Inflammatory macrophage (primary cell): ENCODE data around the gene GRB2.
"Not testable (repeated sequence)": the region's sequence is repeated elsewhere in the genome, so short reads cannot be mapped to it uniquely, and the experiment has no call there.

ENCODE experiments used
- DNase-seq, 2 donors: peaks; one replicate each; pipeline ENCODE4 v3.0.0-alpha.2; 2020 to 2022
- total RNA-seq, 18 experiments: gene quantifications; one replicate each; lab custom pipeline; 2026; ENCODE audit warnings: mixed read lengths in 6 of 18, inconsistent platforms in 2 of 18; lab: John Stamatoyannopoulos, UW

Gene GRB2
- 334 to 503 (median 406) reads per million in 18 experiments for total RNA-seq

DNA sequence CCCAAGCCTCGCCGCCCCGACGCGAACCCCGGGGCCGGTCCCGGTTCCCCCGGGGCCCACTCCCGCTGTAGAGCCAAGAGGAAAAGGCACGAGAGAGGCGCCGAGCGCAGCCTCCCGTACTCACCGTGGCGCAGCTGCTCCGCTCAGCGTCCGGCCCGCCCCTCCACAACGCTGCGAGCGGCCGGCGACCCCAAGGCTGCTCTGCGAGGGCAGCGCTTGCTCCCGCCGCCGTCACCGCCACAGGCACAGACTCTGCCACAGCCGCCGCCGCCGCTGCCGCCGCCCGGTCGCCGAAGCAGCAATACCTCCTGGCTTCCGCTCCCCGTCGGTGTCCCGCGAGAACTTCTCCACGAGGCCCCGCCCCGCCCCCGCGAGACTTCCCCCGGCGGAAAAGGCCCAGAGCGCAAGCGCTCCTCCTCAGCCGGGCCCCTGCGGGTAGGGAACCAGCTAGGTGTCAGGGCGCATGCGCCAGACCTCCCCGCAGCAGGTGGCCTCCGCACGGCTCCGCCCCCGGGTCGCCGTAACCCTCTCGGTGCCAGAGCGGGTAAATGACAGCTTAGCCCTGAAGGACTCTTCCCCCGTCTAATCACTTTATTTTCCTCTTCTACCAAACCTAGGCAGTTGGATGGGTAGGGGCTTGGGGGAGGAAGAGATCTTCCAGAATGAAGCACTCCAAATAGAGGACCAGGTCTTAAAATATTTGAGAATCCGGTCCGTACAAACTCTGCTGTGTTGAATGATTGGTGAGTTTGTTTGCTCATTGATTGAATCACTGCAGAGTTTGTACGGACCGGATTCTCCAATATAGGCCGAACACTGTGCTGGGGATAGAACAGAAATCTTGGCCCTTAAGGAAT is at the start of gene GRB2:
Gene GRB2, minus strand, starts transcription at position 314 of the 857 bp plus-strand sequence. CDS start 12,050 bp downstream, outside the sequence.
- DNase-seq: peak; percentile 99

DNA sequence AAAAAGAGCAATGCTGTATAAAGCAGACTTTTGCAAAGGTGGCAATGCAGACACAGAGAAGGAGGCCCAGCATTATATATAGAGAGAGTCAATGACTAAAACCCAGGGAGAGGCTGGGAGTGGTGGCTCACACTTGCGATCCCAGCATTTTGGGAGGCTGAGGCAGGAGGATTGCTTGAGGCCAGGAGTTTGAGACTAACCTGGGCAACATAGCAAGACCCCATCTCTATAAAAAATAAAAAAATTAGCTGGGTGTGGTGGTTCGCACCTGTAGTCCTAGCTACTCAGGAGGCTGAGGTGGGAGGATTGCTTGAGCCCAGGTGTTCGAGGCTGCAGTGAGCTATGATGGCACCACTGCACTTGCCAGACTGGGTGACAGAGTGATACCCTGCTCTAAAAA is 49.2 kb upstream of the GRB2 start:
- not testable (repeated sequence) for DNase-seq

DNA sequence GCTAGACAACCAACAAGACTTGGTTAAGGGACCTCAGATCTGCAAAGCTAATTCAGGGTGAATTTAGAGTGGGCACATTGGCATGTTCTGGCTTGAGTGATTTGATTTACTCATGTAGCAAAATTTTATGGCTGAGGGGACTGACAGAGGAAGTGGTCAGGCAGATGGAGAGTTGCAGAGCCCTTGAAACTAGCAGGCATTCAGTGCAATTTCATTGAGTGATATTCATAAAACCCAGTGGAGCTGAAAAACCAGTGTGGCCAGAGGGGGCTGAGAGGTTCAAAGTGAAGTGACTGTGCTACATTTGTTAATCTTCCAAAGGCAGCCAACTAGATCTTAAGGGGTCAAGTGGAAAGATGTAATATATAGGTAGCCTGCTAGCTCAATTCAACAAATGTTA is 48.7 kb upstream of the GRB2 start:
- DNase-seq: no peak

DNA sequence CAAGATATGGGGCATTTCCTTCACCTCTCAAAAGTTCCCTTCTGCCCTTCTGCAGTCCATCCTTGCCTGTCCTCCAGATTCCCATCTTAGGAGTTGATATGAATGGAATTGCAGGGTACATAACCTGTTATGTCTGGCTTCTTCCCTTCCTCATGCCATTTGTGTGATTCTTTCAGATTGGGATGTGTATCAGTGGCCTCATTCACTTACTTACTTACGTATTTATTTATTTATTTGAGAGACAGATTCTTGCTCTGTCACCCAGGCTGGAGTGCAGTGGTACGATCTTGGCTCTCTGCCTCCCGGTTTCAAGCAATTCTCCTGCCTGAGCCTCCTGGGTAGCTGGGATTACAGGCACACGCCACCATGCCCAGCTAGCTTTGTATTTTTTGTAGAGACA is 44.8 kb upstream of the GRB2 start:
- DNase-seq: no peak

DNA sequence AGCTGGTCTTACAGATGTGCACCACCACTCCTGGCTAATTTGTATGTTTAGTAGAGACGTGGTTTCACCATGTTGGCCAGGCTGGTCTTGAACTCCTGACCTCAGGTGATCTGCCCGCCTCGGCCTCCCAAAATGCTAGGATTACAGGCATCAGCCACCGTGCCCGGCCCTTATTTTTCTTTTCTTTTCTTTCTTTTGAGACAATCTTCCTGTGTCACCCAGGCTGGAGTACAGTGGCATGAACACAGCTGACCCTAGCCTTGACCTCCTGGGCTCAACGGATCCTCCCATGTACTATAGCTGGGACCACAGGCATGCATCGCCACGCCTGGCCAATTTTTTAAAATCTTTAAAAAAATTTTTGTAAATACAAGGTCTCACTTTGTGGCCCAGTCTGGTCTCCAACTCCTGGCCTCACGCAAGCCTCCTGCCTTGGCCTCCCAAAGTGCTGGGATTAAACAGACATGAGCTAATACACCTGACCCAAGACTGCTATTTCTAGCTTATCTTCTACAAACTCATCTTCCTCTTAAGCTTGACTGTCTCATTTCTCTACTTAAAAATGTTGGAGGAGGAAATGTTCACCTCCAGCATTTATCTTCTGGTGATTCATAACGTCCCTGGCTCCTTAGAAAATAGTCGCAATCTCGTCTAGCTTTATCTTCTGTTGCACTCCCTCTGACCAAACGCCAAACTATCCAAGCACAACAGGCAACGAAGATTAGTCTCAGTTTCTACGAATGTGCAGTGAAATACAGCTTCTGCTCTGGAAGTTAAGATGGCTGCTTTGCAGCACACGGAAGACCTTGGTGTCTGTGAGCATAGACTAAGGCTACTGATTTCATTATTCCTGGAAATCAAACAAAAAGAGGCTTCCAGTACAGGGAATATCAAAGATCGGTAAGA is 42.7 kb upstream of the GRB2 start:
- no peak for DNase-seq

DNA sequence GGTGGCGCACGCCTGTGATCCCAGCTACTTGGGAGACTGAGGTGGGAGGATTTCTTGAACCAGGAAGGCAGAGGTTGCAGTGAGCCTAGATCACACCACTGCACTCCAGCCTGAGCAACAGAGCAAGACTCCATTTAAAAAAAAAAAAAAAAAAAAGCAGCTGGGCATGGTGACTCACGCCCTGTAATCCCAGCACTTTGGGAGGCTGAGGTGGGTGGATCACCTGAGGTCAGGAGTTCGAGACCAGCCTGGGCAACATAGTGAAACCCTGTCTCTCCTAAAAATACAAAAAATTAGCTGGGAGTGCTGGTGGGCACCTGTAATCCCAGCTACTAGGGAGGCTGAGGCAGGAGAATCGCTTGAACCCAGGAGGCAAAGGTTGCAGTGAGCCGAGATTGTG is 40.4 kb upstream of the GRB2 start:
- DNase-seq: not testable (repeated sequence)

DNA sequence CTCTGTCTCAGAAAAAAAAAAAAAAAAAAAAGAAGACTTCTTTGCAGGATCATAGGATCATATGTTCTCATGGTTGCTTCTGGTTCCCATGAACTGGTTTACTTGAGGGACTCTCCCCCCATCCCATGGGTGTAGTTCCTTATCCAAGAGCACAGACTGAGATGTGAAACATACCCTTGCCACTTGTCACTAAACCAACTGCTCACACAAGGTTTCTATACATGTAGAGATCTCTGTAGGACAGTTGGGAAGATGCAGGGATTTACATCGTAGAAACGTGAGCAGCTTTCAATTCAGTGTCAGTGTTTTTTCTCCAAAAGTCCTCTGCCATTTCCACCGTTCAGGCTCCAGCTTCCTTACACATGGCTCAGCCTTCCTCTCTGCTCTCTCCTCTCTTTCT is 39.8 kb upstream of the GRB2 start:
- no peak for DNase-seq

DNA sequence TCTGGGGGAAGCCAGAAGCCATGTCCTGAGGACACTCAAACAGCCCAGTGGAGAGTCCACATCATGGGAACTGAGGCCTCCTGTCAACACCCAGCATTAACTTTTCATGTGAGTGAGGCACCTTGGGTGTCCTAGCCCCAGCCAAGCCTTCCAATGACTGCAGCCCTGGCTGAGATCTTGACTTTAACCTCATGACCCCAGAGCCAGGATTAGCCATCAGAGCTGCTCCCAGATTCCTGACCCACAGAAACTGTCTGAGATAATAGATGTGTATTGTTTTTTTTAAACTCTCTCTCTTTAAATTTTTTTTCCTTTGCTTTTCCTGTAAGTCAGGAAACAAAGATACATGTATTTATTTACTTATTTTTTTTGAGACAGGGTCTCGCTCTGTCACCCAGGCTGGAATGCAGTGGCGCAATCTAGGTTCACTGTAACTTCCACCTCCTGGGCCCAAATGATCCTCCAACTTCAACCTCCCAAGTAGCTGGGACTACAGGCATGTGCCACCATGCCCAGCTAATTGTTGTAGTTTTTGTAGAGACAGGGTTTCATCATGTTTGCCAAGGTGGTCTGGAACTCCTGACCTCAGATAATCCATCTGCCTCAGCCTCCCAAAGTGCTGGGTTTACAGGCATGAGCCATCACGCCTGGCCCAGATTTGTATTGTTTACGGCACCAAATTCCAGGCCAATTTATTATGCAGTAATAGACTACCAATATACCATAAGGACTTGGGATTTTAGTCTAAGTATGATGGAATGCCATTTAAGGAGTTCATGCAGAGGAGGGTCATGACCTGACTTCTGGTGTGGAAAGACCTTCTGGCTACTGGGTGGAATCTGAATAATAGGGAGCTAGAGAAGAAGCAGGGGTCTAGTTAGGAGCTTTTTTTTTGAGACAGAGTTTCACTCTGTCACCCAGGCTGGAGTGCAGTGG is 37.0 kb upstream of the GRB2 start:
- no peak for DNase-seq

DNA sequence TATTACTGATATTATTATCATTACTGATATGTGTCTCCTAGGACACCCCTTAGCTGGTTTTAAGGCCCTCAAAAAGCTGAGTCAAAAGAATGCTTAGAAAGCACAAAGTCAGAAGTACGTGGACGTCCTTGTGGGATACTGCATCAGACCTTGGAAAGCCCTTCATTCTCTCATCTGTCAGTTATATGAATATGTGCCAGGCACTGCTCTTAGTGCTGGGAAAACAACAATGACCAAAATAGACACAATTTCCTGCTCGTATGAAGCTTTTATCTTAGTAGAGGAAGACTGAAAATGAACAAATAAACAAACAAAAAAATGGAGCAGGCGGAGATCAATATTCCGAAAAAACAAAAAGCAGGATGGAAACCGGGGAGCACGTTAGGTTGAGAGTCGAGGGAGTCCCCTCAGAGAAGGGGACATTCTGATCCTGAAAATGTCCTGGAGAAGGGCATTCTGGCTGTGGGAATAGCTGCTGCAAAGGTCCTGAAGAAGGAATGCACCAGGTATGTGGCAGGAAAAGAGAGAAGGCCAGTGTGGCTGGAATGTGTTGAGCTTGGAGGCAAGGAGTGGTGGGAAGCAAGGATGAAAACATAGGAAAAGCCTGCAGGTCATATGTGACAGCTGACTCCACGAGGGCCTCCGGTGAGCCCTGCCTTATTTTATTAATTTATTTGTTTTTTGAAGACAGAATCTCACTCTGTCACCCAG is 35.4 kb upstream of the GRB2 start:
- no peak for DNase-seq

DNA sequence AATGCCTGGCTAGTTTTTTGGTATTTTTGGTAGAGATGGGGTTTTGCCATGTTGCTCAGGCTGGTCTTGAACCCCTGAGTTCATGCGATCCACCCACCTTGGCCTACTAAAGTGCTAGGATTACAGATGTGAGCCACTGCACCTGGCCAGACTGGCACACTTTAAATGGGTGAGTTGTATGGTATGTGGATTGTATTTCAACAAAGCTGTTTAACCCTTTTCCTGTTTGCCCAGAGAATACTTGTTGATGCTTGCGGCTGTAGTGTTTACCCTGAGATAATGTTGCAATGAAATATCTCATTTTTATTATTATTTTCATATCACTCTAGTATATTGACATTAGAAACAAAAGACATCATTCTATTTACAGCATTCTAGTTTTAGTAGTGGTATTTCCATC is 33.8 kb upstream of the GRB2 start:
- no peak for DNase-seq

DNA sequence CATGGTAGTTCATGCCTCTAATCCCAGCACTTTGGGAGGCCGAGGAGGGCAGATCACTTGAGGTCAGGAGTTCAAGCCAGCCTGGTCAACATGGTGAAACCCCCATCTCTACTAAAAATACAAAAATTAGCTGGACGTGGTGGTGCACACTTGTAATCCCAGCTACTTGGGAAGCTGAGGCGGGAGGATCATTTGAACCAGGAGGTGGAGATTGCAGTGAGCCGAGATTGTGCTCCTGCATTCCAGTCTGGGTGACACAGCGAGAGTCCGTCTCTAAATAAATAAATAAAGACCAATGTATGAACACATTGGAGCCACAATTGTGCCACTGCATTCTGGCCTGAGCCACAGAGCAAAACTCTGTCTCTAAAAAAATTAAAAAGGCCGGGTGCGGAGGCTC is 31.9 kb upstream of the GRB2 start:
- DNase-seq: not testable (repeated sequence)

DNA sequence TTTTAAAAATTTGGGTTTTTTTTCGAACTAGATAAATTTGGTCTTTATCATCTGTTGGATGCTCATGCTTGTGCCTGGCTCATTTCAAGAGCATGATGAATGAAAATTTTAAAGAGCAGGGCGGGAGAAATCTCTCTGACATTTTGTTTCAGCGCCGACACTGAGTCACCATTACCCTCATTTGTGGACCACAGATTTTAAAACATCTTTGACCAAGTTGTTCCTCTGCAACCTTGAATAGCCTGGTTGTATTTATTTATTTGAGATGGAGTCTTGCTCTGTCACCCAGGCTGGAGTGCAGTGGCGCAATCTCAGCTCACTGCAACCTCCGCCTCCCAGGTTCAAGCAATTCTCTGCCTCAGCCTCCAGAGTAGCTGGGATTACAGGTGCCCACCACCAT is 29.0 kb upstream of the GRB2 start:
- DNase-seq: not testable (repeated sequence)

DNA sequence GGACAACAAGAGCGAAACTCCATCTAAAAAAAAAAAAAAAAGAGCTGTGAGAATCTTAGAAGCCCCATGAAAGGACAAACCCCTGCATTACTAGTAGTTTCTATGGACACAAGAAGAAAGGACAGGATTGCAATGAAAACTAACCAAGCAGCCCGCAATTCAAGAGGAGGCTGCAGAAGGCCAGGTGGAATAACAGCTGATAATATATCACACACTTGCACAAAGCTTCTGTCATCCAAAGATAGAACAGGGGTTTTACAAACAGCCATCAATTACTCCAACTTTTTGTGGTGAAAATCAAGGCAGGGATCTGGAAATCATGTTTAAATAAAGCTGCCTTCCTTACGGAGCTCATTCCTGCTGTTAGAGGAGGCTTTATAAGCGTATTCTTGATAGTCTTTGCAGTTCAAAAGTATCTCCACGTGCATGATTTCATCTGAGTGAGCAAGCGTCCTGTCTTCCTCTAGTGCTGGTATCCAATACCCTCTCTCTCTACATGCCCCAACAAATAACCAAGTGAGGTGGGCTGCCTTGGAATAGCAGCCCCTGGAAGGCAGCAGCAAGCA is 27.8 kb upstream of the GRB2 start:
- no peak for DNase-seq

DNA sequence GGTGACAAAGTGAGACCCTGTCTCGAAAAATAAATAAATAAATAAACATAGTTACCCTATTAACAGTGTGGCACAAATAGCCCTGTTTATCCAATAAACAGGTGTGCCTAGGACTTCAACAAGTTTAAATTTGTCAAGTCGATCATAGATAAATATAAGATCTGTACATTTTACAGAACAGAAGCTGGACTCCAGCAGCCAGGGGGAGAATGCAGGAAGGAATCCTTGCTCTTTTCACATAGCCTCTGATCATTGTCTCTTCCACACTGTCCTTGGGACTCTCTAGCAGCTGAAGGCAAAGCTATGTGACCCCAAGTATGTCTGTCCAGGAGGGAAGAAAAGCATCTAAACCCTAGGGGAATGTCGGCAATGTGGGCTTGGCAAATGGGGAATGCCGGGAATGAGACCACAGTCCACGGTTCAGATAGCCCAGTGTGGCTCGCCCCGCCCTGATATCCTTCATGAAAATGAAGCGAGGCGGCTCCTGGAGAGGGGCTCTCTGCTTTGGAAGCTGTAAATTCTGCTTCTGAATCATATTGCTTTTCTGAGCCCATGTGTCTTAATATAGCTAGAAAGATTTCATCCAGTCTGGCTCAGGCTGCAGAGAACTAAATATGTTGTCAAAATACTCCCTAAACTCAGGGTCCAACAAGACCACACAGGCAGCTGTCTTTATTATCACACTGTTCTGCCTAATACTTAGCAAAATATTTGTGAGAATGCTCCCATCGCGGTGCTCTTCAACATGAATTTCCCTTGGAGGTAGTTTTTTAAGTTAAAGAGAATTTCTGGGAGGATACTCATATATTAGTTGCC is 24.9 kb upstream of the GRB2 start:
- DNase-seq: no peak

DNA sequence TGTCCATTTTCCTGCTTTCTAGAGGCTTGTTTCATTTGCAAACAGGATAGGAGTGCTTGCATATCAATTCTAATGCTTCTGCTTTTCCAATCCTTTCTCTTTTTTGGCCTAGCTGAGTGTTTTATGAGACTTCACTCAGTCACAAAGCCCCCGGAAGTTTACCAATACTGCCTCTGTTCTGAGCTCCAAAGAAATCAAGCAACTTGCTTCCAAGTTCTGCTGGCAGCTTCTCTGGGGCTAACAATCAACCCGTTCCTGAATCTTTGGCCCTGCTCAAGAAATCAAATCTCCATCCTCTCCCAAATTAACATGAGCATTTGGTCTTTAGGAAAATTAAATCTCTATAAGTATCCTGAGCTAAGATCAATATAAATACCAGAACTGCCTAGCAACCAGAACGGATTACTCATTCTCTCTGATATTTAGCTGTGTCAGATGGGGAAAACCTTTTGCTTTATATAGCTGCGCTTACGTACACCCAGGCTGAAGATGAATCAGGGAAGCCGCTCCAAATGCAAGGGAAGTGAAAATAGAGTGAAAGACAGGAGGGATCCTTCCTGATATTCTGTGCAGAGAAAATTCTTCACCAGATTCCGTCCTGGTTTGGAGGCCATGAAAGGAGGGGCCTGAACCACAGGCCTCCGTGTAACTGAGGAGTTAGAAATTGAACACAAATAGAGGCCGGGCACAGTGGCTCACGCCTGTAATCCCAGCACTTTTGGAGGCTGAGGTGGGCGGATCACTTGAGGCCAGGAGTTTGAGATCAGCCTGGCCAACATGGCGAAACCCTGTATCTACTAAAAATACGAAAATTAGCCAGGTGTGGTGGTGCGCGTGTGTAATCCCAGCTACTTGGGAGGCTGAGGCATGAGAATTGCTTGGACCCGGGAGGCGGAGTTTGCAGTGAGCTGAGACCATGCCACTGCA is 23.3 kb upstream of the GRB2 start:
- peak; percentile 48 to 72 for DNase-seq

DNA sequence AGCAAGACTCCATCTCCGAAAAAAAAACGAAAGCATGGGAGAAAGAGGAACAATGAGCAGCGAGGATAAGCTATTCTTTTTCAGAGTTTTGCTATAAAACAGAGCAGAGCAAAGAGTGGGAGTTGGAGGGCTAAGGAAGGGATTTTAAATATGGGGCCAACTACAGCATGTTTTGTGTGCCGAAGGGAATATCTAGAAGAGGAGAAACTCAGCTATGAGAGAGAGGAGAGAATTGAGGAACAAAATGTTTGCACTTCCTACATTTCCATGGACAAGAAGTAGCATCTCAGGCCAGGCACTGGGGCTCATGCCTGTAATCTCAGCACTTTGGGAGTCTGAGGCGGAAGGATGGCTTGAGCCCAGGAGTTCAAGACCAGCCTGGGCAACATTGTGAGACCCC is 13.1 kb upstream of the GRB2 start:
- DNase-seq: peak; percentile 54 to 57

DNA sequence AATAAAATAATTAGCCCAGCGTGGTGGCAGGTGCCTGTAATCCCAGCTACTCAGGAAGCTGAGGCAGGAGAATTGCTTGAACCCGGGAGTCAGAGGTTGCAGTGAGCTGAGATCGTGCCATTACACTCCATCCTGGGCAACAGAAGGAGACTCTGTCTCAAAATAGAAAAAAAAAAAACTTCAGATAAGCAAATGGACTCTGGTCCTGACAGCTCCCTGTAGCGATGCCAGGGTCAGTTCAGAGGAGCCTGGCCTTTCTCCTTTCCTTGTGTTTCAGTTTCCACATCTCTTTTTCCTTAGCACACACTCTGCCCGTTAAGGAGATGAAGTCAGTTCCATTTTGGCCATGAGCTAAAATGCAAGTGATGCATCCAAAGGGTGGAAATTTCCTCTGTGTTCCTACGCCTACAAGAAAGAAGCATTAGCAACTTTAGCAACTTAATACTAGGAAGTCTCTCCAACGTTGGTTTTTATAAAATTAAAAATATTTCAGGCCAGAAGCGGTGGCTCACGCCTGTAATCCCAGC is 11.6 kb upstream of the GRB2 start:
- DNase-seq: peak in 1 of 2 donors; percentile 19

DNA sequence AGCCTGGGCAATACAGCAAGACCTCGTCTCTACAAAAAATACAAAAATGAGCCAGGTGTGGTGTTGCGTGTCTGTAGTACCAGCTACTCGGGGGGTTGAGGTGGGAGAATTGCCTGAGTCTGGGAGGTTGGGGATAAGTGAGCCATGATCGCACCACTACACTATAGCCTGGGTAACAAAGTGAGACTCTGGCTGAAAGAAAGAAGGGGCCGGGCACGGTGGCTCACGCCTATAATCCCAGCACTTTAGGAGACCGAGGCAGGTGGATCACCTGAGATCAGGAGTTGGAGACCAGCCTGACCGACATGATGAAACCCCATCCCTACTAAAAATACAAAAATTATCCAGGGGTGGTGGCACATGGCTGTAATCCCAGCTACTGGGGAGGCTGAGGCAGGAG is 10.5 kb upstream of the GRB2 start:
- no peak for DNase-seq

DNA sequence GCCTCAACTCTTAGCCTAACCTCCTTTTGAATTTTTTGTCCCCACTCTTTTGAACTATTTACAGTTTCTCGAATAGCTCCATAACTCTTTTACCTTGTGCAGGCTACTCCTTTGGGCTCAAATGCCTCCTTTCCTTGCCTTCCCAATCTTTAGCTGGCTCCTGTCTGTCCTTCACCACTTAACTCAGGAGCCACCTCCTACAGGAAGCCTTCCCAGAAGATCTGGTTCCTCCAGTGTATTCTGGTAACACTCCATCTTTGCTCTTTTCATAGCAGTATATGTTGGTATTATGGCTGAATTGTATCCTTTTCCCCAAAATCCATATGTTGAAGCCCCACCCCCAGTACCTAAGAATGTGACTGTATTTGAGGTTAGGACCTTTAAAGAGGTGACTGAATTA is 9.0 kb upstream of the GRB2 start:
- no peak for DNase-seq
